GM12875 (cell line): ENCODE measurements around the gene LTA4H.

Experiments
- H3K4me3 ChIP-seq: one replicate; pipeline ENCODE4 v1.5.1; 2011; ENCODE audit warnings: low read depth, low read length, control low read depth
- CTCF ChIP-seq: IDR thresholded peaks from 2 replicates; pipeline ENCODE4 v1.5.1; 2011; ENCODE audit warnings: low read depth, mild to moderate bottlenecking, control low read depth, inconsistent platforms, low read length, moderate library complexity, borderline replicate concordance; ENCODE audit not compliant: insufficient read depth

The LTA4H gene

GRCh38 chr12:96007729-96008128, 27.7 kb downstream of the LTA4H start:
- no peak overlapping the region for H3K4me3 ChIP-seq
- TF ChIP-seq CTCF = no peak

- no peak overlapping the region for H3K4me3 ChIP-seq
- TF ChIP-seq CTCF = no peak
Observed at GRCh38 chr12:96006727-96007126, 28.7 kb downstream of the LTA4H start.

GRCh38 chr12:96000858-96001257, 34.5 kb downstream of the LTA4H start:
- H3K4me3 ChIP-seq = no peak overlapping the region
- TF ChIP-seq CTCF = no peak

- no peak for TF ChIP-seq CTCF
- no peak overlapping the region for H3K4me3 ChIP-seq
Observed at GRCh38 chr12:95999484-95999883, 35.9 kb downstream of the LTA4H start.

- H3K4me3 ChIP-seq = no peak overlapping the region
- TF ChIP-seq CTCF = peak; percentile 65
Observed at GRCh38 chr12:95998611-95999286, 36.6 kb downstream of the LTA4H start.

- H3K4me3 ChIP-seq = no peak overlapping the region
- TF ChIP-seq CTCF = no peak
Observed at GRCh38 chr12:95997911-95998510, 37.4 kb downstream of the LTA4H start.

- no peak for TF ChIP-seq CTCF
- no peak overlapping the region for H3K4me3 ChIP-seq
Observed at GRCh38 chr12:95997276-95997675, 38.1 kb downstream of the LTA4H start.
